Hepatocyte (in vitro differentiated cells): ENCODE results near the gene TFAP2A. TPM values are rescaled to one million over a fixed set of nuclear protein-coding genes. Genes with fewer than 3 reads are reported as not detected.

Experiments used
- DNase-seq: peaks from one replicate; pipeline ENCODE4 v3.0.0-alpha.2; 2016; ENCODE audit warnings: low spot score
- H2AFZ ChIP-seq: fragments of 200-600 bp; sonication (generic); 2 replicates; pipeline ENCODE4 v1.6.0; 2016; ENCODE audit warnings: antibody characterized with exemption, mild to moderate bottlenecking
- H3K27ac ChIP-seq: fragments of 200-600 bp; sonication (generic); 2 replicates; pipeline ENCODE4 v1.5.1; 2016; ENCODE audit warnings: mild to moderate bottlenecking
- H3K27me3 ChIP-seq: fragments of 200-600 bp; sonication (generic); 2 replicates; pipeline ENCODE4 v1.6.1; 2016
- H3K36me3 ChIP-seq: fragments of 200-600 bp; sonication (generic); replicated peaks from 2 replicates; pipeline ENCODE4 v1.5.1; 2016; ENCODE audit warnings: low read depth; ENCODE audit not compliant: insufficient read depth
- H3K4me1 ChIP-seq: fragments of 200-600 bp; sonication (generic); 2 replicates; pipeline ENCODE4 v1.5.1; 2016; ENCODE audit warnings: mild to moderate bottlenecking, moderate library complexity; ENCODE audit not compliant: insufficient read depth
- H3K4me2 ChIP-seq: fragments of 200-600 bp; sonication (generic); 2 replicates; pipeline ENCODE4 v1.6.0; 2016
- H3K4me3 ChIP-seq: fragments of 200-600 bp; sonication (generic); 2 replicates; pipeline ENCODE4 v1.5.1; 2016; ENCODE audit warnings: mild to moderate bottlenecking
- H3K79me2 ChIP-seq: fragments of 200-600 bp; sonication (generic); 2 replicates; pipeline ENCODE4 v1.6.0; 2017; ENCODE audit warnings: mild to moderate bottlenecking
- H3K9me2 ChIP-seq: fragments of 200-600 bp; sonication (generic); replicated peaks from 2 replicates; pipeline ENCODE4 v1.6.0; 2017; ENCODE audit warnings: mild to moderate bottlenecking; ENCODE audit not compliant: insufficient read depth
- H3K9me3 ChIP-seq: fragments of 200-600 bp; sonication (generic); 2 replicates; pipeline ENCODE4 v1.5.1; 2016; ENCODE audit warnings: low read depth, mild to moderate bottlenecking
- H4K20me1 ChIP-seq: fragments of 200-600 bp; sonication (generic); 2 replicates; pipeline ENCODE4 v1.6.0; 2016; ENCODE audit warnings: mild to moderate bottlenecking; ENCODE audit not compliant: insufficient read depth, poor library complexity, severe bottlenecking
- EZH2 ChIP-seq: fragments of 200-600 bp; sonication (generic); IDR thresholded peaks from 2 replicates; pipeline ENCODE4 v1.6.1; 2016; ENCODE audit warnings: antibody characterized with exemption, mild to moderate bottlenecking, borderline replicate concordance
- EZH2phosphoT487 ChIP-seq: fragments of 200-600 bp; sonication (generic); IDR thresholded peaks from one replicate; pipeline ENCODE4 v1.6.1; 2018; ENCODE audit warnings: antibody characterized with exemption, mild to moderate bottlenecking, low read depth, moderate library complexity; ENCODE audit not compliant: unreplicated experiment, severe bottlenecking
- WGBS: methylation state at CpG from one replicate; pipeline ENCODE4 v1.1.6; 2016; ENCODE audit warnings: low lambda C conversion rate; ENCODE audit errors: missing lambda C conversion rate; 5-methylcytosine and 5-hydroxymethylcytosine counted together
- polyA plus RNA-seq: library from polyadenylated mRNA; unstranded; fragments of >200 nt; fragmentation: Nextera tagmentation; extraction: Ambion mirVana; gene quantifications from 2 replicates; pipeline ENCODE4 v1.2.1, GENCODE V29; 2016
- total RNA-seq: library from RNA; depleted of rRNA; stranded (reverse); fragments of >200 nt; gene quantifications from 2 replicates; pipeline ENCODE4 v1.2.3, GENCODE V29; 2014
- TF ChIP-seq, protein P1 (sequence below): fragments of 200-600 bp; sonication (generic); IDR thresholded peaks from 2 replicates; pipeline ENCODE4 v1.5.1; 2016; ENCODE audit warnings: antibody characterized with exemption, mild to moderate bottlenecking; ENCODE audit not compliant: poor library complexity

Gene TFAP2A
- total and polyA plus RNA-seq, 2 experiments from 2014 or later = 6.2 to 14.9 TPM

DNA sequence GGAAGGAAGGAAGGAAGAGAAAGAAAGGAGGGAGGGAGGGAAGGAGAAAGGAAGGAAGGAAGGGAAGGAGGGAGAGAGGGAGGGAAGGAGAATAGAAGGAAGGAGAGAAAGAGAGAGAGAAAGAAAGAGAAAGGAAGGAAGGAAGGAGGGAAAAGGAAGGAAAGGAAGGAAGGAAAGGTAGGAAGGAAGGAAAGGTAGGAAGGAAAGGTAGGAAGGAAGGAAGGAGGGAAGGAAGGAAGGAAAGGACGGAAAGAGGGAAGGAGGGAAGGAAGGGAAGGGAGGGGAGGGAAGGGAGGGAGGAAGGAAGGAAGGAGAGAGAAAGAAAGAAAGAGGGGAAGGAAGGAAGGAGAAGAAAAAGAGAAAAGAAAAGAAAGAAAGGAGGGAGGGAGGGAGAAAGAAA, 47.0 kb upstream of the TFAP2A start:
- no peak for TF ChIP-seq EZH2
- TF ChIP-seq, protein P1, sequence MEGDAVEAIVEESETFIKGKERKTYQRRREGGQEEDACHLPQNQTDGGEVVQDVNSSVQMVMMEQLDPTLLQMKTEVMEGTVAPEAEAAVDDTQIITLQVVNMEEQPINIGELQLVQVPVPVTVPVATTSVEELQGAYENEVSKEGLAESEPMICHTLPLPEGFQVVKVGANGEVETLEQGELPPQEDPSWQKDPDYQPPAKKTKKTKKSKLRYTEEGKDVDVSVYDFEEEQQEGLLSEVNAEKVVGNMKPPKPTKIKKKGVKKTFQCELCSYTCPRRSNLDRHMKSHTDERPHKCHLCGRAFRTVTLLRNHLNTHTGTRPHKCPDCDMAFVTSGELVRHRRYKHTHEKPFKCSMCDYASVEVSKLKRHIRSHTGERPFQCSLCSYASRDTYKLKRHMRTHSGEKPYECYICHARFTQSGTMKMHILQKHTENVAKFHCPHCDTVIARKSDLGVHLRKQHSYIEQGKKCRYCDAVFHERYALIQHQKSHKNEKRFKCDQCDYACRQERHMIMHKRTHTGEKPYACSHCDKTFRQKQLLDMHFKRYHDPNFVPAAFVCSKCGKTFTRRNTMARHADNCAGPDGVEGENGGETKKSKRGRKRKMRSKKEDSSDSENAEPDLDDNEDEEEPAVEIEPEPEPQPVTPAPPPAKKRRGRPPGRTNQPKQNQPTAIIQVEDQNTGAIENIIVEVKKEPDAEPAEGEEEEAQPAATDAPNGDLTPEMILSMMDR = no peak
- no peak for TF ChIP-seq EZH2phosphoT487
- WGBS = no CpG with 5 or more reads among the region's 1 CpG

DNA sequence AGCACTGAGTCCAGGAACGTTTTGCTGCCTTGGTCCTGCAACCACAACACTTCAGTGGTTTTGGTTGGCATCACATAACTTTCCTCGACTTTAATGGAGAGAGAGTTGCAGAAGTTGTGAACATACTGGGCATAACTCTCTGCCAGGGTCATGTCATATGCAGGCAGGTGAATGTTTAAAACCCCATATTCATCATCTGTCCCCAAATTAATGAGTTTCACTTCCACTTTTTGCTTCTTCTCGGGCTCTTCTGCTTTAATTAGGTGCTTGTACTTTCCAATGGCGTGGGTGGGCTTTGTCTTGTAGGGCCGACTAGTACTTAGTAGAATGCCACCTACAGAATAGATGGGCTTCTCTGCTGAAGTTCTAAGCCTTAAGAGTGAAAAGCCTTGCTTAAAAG, 45.2 kb upstream of the TFAP2A start:
- H3K9me3 ChIP-seq = no peaks in the 10 kb centered on the region
- H3K27ac ChIP-seq = no peak overlapping the region
- no peak overlapping the region for H3K4me3 ChIP-seq
- H3K4me2 ChIP-seq = no peak overlapping the region
- DNase-seq = no peak
- TF ChIP-seq EZH2phosphoT487 (no peak), EZH2 (no peak)
- TF ChIP-seq, protein P1 = no peak
- H3K79me2 ChIP-seq = no peaks in the 10 kb centered on the region
- no peaks in the 10 kb centered on the region for H3K27me3 ChIP-seq
- no peaks in the 10 kb centered on the region for H3K9me2 ChIP-seq
- no peak overlapping the region for H2AFZ ChIP-seq
- WGBS = 83% methylated on average over 5 of the region's 5 CpGs
- H3K4me1 ChIP-seq = no peaks in the 10 kb centered on the region
- no peaks in the 10 kb centered on the region for H3K36me3 ChIP-seq
- H4K20me1 ChIP-seq = no peaks in the 10 kb centered on the region

More for the DNA sequence above, 47.0 kb upstream of the TFAP2A start:
- Histone ChIP-seq H3K4me3 (no peak overlapping the region), H3K4me2 (no peak overlapping the region), H3K27me3 (no peaks in the 10 kb centered on the region), H3K9me3 (no peaks in the 10 kb centered on the region), H3K27ac (no peak overlapping the region), H3K9me2 (no peaks in the 10 kb centered on the region), H3K4me1 (no peaks in the 10 kb centered on the region), H2AFZ (no peak overlapping the region), H4K20me1 (no peaks in the 10 kb centered on the region), H3K36me3 (no peaks in the 10 kb centered on the region), H3K79me2 (no peaks in the 10 kb centered on the region)
- no peak for DNase-seq

DNA sequence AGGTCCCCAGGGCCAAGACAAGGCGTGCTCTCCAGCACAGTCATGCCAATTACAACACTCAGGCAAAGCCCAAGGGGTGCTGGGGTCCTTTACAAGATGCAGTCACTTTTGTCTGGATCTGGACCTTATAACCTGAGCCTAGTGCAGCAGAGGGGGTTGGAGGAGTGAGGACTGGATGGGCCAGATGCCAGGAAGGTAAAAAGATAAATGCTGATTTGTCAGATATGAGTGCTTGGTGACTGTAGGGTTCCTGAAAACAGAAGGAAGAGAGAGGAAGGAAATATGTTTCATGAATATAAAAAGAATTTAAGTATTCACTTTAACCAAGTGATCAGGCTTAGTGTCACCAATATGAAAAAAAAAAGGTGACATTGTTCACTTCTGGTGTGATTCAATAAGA, 43.4 kb upstream of the TFAP2A start:
- no peak overlapping the region for H2AFZ ChIP-seq
- no peaks in the 10 kb centered on the region for H3K9me2 ChIP-seq
- H3K36me3 ChIP-seq = no peaks in the 10 kb centered on the region
- 79% methylated on average over 1 of the region's 1 CpG for WGBS
- no peaks in the 10 kb centered on the region for H3K9me3 ChIP-seq
- no peak overlapping the region for H3K27ac ChIP-seq
- H4K20me1 ChIP-seq = no peaks in the 10 kb centered on the region
- no peaks in the 10 kb centered on the region for H3K4me1 ChIP-seq
- no peaks in the 10 kb centered on the region for H3K27me3 ChIP-seq
- H3K4me2 ChIP-seq = no peak overlapping the region
- H3K79me2 ChIP-seq = no peaks in the 10 kb centered on the region
- TF ChIP-seq EZH2 (no peak), EZH2phosphoT487 (no peak)
- TF ChIP-seq, protein P1 = no peak
- DNase-seq = no peak
- no peak overlapping the region for H3K4me3 ChIP-seq

DNA sequence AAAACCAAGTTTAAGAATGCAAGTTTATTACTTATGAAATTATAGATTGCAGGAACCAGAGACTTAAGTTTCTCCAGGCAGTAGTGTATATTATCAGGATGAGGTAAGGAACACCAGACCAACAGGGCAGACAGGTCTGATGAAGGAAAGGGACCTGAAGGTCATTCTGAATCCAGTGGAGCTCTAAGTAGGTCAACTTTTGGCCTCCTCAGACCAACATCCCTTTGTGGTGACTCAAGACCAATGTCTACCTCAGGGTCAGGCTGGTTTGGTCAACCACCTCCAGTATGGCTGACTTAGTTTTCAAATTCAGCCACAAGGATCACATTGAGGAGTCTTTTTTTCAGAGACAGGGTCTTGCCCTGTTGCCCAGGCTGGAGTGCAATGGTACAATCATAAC, 38.7 kb upstream of the TFAP2A start:
- H3K36me3 ChIP-seq = no peaks in the 10 kb centered on the region
- DNase-seq = no peak
- no peak overlapping the region for H3K27ac ChIP-seq
- H3K4me1 ChIP-seq = no peaks in the 10 kb centered on the region
- H3K4me2 ChIP-seq = no peak overlapping the region
- no peak overlapping the region for H3K4me3 ChIP-seq
- H4K20me1 ChIP-seq = no peaks in the 10 kb centered on the region
- TF ChIP-seq EZH2phosphoT487 = no peak
- no peak for TF ChIP-seq EZH2
- TF ChIP-seq, protein P1 = no peak
- H3K79me2 ChIP-seq = no peaks in the 10 kb centered on the region
- no peaks in the 10 kb centered on the region for H3K9me2 ChIP-seq
- no peak overlapping the region for H2AFZ ChIP-seq
- no peaks in the 10 kb centered on the region for H3K27me3 ChIP-seq
- no peaks in the 10 kb centered on the region for H3K9me3 ChIP-seq
